Measurements from ENCODE around the gene DCD.

The DCD gene

GRCh38 chr12:54629925-54630324, 18.2 kb downstream of the DCD start:
- ChIA-PET POLR2A (no interaction called here), CTCF (interaction anchor here (1.4 kb wide), 2 partner anchors 18 to 28 kb away, joined by 3 to 4 read pairs; no protein-coding TSS in a partner anchor)
- no peak for DNase-seq (ENCODE audit: extremely low spot score)
- TF ChIP-seq CTCF (IDR thresholded peaks at IDR 0.05; ENCODE audit: control extremely low read depth, extremely low read depth, low read depth, missing control alignments) = no peak

GRCh38 chr12:54628186-54628846, 19.8 kb downstream of the DCD start:
- TF ChIP-seq CTCF (IDR thresholded peaks at IDR 0.05; ENCODE audit: control extremely low read depth, extremely low read depth, low read depth, missing control alignments) = no peak
- DNase-seq (ENCODE audit: extremely low spot score) = no peak
- ChIA-PET POLR2A (no interaction called here), CTCF (interaction anchor here (0.8 to 1.4 kb wide), 2 partner anchors 16 to 48 kb away, joined by 3 read pairs; no protein-coding TSS in a partner anchor)

GRCh38 chr12:54627304-54627703, 20.9 kb downstream of the DCD start:
- no peak for DNase-seq (ENCODE audit: extremely low spot score)
- no peak for TF ChIP-seq CTCF (IDR thresholded peaks at IDR 0.05; ENCODE audit: control extremely low read depth, extremely low read depth, low read depth, missing control alignments)
- POLR2A ChIA-PET = no interaction called here
- CTCF ChIA-PET = no interaction called here

- no peak for DNase-seq (ENCODE audit: extremely low spot score)
- TF ChIP-seq CTCF (IDR thresholded peaks at IDR 0.05; ENCODE audit: control extremely low read depth, extremely low read depth, low read depth, missing control alignments) = no peak
- CTCF ChIA-PET = no interaction called here
- POLR2A ChIA-PET = no interaction called here
Observed at GRCh38 chr12:54625598-54625997, 22.6 kb downstream of the DCD start.

- no peak for DNase-seq (ENCODE audit: extremely low spot score)
- CTCF ChIA-PET = no interaction called here
- TF ChIP-seq CTCF (IDR thresholded peaks at IDR 0.05; ENCODE audit: control extremely low read depth, extremely low read depth, low read depth, missing control alignments) = no peak
- POLR2A ChIA-PET = no interaction called here
Observed at GRCh38 chr12:54624315-54625279, 23.6 kb downstream of the DCD start.

- TF ChIP-seq CTCF (IDR thresholded peaks at IDR 0.05; ENCODE audit: control extremely low read depth, extremely low read depth, low read depth, missing control alignments) = no peak
- POLR2A ChIA-PET = no interaction called here
- CTCF ChIA-PET = interaction anchor here (1.1 kb wide), 1 partner anchor 26 kb away, joined by 3 read pairs; no protein-coding TSS in a partner anchor
- no peak for DNase-seq (ENCODE audit: extremely low spot score)
Observed at GRCh38 chr12:54622463-54623183, 25.5 kb downstream of the DCD start.
